Body of pancreas (tissue), 4 donors: ENCODE measurements around the gene ZMYM4.

Experiments used
- POLR2A ChIP-seq, 3 donors: fragments of 450-650 bp; IDR thresholded peaks; one replicate each; pipeline ENCODE4 v1.6.1; 2016; ENCODE audit warnings: antibody characterized with exemption in 3 of 3, mild to moderate bottlenecking in 2 of 3
- TF ChIP-seq, protein P1 (sequence below), 7 experiments: fragments of 450-650 bp in 4 of 7; fragments of 200-600 bp in 3 of 7; sonication (generic) in 3 of 7; IDR thresholded peaks; one replicate each; pipeline ENCODE4 v1.5.1; 2016 to 2019; ENCODE audit warnings: antibody characterized with exemption in 7 of 7

DNA sequence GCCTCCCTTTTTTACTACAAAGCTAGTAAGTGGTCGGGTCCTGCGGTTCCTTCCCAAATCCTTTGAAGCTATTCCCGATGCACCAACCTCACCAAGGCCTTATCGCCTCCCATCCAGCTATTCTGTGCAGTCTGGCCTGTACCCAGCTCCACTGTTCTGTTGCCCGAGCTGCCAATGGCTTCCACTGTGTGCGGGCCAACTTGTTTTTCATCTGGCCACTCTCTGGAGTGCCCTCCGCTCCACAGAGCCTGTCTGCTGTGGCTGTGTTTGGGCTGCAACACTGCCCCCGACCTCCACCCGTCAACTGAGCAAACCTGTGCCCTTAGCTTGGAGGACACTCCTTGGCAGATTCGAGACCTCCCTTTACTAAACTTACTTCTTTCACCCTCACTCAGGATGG lies 163.7 kb downstream of the ZMYM4 start:
- TF ChIP-seq, protein P1, sequence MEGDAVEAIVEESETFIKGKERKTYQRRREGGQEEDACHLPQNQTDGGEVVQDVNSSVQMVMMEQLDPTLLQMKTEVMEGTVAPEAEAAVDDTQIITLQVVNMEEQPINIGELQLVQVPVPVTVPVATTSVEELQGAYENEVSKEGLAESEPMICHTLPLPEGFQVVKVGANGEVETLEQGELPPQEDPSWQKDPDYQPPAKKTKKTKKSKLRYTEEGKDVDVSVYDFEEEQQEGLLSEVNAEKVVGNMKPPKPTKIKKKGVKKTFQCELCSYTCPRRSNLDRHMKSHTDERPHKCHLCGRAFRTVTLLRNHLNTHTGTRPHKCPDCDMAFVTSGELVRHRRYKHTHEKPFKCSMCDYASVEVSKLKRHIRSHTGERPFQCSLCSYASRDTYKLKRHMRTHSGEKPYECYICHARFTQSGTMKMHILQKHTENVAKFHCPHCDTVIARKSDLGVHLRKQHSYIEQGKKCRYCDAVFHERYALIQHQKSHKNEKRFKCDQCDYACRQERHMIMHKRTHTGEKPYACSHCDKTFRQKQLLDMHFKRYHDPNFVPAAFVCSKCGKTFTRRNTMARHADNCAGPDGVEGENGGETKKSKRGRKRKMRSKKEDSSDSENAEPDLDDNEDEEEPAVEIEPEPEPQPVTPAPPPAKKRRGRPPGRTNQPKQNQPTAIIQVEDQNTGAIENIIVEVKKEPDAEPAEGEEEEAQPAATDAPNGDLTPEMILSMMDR (IDR thresholded peaks at IDR 0.05): no peak
- no peak for TF ChIP-seq POLR2A (IDR thresholded peaks at IDR 0.05)
